Measurements from ENCODE around the gene DUS4L.

Gene DUS4L

DNA sequence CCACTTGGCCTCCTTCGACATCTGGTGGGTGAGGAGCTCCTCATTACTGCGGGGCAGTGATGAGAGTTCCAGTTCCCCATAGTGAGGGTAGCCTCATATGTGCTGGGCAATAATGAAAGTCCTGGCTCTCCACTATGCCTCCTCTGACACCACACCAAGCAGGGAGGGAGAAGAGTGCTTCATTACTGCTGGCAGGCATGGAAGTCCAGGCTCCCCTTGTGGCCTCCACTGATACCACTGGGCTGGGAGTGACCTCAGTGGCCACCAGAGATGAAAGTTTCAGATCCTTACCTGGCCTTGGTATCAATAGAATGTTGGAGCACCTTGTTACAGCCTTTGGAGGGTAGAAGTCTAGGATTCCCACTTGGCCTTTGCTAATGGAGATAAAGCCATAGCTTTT, 6.5 kb downstream of the DUS4L start:
- H3K36me3 ChIP-seq (replicated peaks; ENCODE audit: insufficient read depth, low read length), result no peaks in the 10 kb centered on the region

DNA sequence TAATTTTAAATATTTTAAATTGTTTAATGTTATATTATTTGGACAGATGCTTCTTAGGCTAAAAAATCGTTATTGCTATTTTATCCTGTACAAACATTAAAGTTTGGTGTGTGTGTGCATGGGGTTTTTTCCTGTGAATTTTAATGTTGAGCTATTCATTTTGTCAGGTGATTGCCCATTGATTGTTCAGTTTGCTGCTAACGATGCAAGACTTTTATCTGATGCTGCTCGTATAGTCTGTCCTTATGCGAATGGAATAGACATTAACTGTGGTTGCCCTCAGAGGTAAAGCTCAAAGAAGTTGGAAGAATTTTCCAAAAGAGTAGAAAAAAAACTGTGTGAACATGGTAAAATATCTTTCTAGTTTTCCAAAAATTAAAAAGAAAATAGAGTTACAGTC, 9.8 kb downstream of the DUS4L start:
- Histone ChIP-seq H3K79me2 (ENCODE audit: low read length) (no peaks in the 10 kb centered on the region), H3K4me1 (ENCODE audit: low read length) (no peaks in the 10 kb centered on the region), H3K9me3 (replicated peaks; ENCODE audit: insufficient read depth, low read length) (no peaks in the 10 kb centered on the region), H4K20me1 (ENCODE audit: insufficient read depth, low read length) (no peaks in the 10 kb centered on the region), H3K9me2 (replicated peaks; ENCODE audit: insufficient read depth, low read length) (no peaks in the 10 kb centered on the region), H3K36me3 (replicated peaks; ENCODE audit: insufficient read depth, low read length) (no peaks in the 10 kb centered on the region), H3F3A (ENCODE audit: insufficient read depth, low read length) (peaks cover 4% of the 10 kb centered on the region; the same call in 1 of the 2 replicates), H3K4me3 (ENCODE audit: low read length) (no peak overlapping the region), H2AFZ (ENCODE audit: low read length) (no peak overlapping the region), H3K27me3 (replicated peaks; ENCODE audit: insufficient read depth, low read length) (no peaks in the 10 kb centered on the region), H3K27ac (ENCODE audit: low read length) (no peak overlapping the region), H3K4me2 (ENCODE audit: low read depth, low read length) (no peak overlapping the region), H3K9ac (ENCODE audit: low read length) (no peak overlapping the region)
- DNase-seq, result no peak
- TF ChIP-seq EZH2phosphoT487 (IDR thresholded peaks at IDR 0.05; ENCODE audit: low read length), result no peak
- TF ChIP-seq, protein P1, sequence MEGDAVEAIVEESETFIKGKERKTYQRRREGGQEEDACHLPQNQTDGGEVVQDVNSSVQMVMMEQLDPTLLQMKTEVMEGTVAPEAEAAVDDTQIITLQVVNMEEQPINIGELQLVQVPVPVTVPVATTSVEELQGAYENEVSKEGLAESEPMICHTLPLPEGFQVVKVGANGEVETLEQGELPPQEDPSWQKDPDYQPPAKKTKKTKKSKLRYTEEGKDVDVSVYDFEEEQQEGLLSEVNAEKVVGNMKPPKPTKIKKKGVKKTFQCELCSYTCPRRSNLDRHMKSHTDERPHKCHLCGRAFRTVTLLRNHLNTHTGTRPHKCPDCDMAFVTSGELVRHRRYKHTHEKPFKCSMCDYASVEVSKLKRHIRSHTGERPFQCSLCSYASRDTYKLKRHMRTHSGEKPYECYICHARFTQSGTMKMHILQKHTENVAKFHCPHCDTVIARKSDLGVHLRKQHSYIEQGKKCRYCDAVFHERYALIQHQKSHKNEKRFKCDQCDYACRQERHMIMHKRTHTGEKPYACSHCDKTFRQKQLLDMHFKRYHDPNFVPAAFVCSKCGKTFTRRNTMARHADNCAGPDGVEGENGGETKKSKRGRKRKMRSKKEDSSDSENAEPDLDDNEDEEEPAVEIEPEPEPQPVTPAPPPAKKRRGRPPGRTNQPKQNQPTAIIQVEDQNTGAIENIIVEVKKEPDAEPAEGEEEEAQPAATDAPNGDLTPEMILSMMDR (IDR thresholded peaks at IDR 0.05; ENCODE audit: low read length), result no peak
- no peak for TF ChIP-seq EZH2 (optimal IDR thresholded peaks at IDR 0.05; ENCODE audit: low read depth, low read length)

More for the DNA sequence above, 6.5 kb downstream of the DUS4L start:
- Histone ChIP-seq H3K9me2 (replicated peaks; ENCODE audit: insufficient read depth, low read length) (no peaks in the 10 kb centered on the region), H3K4me3 (ENCODE audit: low read length) (no peak overlapping the region), H3K4me1 (ENCODE audit: low read length) (no peaks in the 10 kb centered on the region), H3F3A (ENCODE audit: insufficient read depth, low read length) (no peaks in the 10 kb centered on the region), H3K27me3 (replicated peaks; ENCODE audit: insufficient read depth, low read length) (no peaks in the 10 kb centered on the region), H3K79me2 (ENCODE audit: low read length) (no peaks in the 10 kb centered on the region), H3K9ac (ENCODE audit: low read length) (no peak overlapping the region), H3K27ac (ENCODE audit: low read length) (no peak overlapping the region), H4K20me1 (ENCODE audit: insufficient read depth, low read length) (no peaks in the 10 kb centered on the region), H3K4me2 (ENCODE audit: low read depth, low read length) (no peak overlapping the region), H2AFZ (ENCODE audit: low read length) (no peak overlapping the region), H3K9me3 (replicated peaks; ENCODE audit: insufficient read depth, low read length) (no peaks in the 10 kb centered on the region)
- TF ChIP-seq EZH2phosphoT487 (IDR thresholded peaks at IDR 0.05; ENCODE audit: low read length), result no peak
- no peak for TF ChIP-seq EZH2 (optimal IDR thresholded peaks at IDR 0.05; ENCODE audit: low read depth, low read length)
- TF ChIP-seq, protein P1 (IDR thresholded peaks at IDR 0.05; ENCODE audit: low read length), result no peak
- DNase-seq, result no peak

DNA sequence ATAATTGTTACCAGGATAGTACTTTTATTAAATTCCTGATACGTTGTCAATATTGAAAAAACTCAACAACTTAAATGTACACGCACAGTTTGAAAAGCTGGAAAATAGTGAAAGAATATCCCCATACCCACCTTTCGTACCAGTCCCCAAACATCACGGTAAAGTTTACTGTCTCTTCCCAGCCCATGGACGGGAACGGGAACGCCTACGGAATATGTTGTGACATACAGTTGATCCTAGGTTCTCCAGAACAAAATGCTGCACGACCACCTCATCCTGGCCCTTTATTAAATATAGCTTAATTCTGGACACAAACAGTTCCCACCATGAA, 15.7 kb downstream of the DUS4L start:
- Histone ChIP-seq H3K27me3 (replicated peaks; ENCODE audit: insufficient read depth, low read length) (no peaks in the 10 kb centered on the region), H3K4me1 (ENCODE audit: low read length) (no peaks in the 10 kb centered on the region), H4K20me1 (ENCODE audit: insufficient read depth, low read length) (no peaks in the 10 kb centered on the region), H3K9me2 (replicated peaks; ENCODE audit: insufficient read depth, low read length) (no peaks in the 10 kb centered on the region), H3K4me3 (ENCODE audit: low read length) (peak overlapping the region; percentile 86), H3K9ac (ENCODE audit: low read length) (peak overlapping the region; percentile 62), H3K9me3 (replicated peaks; ENCODE audit: insufficient read depth, low read length) (no peaks in the 10 kb centered on the region), H3K36me3 (replicated peaks; ENCODE audit: insufficient read depth, low read length) (no peaks in the 10 kb centered on the region), H3K4me2 (ENCODE audit: low read depth, low read length) (peak overlapping the region; percentile 95), H3F3A (ENCODE audit: insufficient read depth, low read length) (peaks cover 7% of the 10 kb centered on the region), H3K27ac (ENCODE audit: low read length) (peak overlapping the region; percentile 14; the same call in 1 of the 2 replicates), H3K79me2 (ENCODE audit: low read length) (peaks cover 6% of the 10 kb centered on the region; the same call in 1 of the 2 replicates), H2AFZ (ENCODE audit: low read length) (peak overlapping the region; percentile 81)
- TF ChIP-seq, protein P1 (IDR thresholded peaks at IDR 0.05; ENCODE audit: low read length), result no peak
- TF ChIP-seq EZH2 (optimal IDR thresholded peaks at IDR 0.05; ENCODE audit: low read depth, low read length) (no peak), EZH2phosphoT487 (IDR thresholded peaks at IDR 0.05; ENCODE audit: low read length) (no peak)
- no peak for DNase-seq

Data from MM.1S (cell line).